Esophagus squamous epithelium (tissue), 5 donors: ENCODE measurements around the gene TRH. TPM values are rescaled to one million over a fixed set of nuclear protein-coding genes. Genes with fewer than 3 reads are reported as not detected.

ENCODE experiments used
- DNase-seq: peaks from one replicate; lab custom pipeline; 2025; lab: John Stamatoyannopoulos, UW
- H3K27ac ChIP-seq, 4 donors: fragments of 200-600 bp; sonication (generic); one replicate each; pipeline ENCODE4 v1.5.1; 2016 to 2019; ENCODE audit warnings: mild to moderate bottlenecking in 1 of 4
- H3K27me3 ChIP-seq, 4 donors: fragments of 200-600 bp; sonication (generic); 1 replicate in 3 of 4; 2 replicates in 1 of 4; pipeline versions ENCODE4 v1.5.1 to v1.6.0; 2017 to 2021; ENCODE audit warnings: antibody characterized with exemption in 1 of 4
- H3K36me3 ChIP-seq, 3 donors: fragments of 200-600 bp; sonication (generic); one replicate each; pipeline ENCODE4 v1.5.1; 2016 to 2019
- H3K4me1 ChIP-seq, 3 donors: fragments of 200-600 bp; sonication (generic); one replicate each; pipeline ENCODE4 v1.5.1; 2017 to 2019
- H3K4me3 ChIP-seq, 4 donors: fragments of 200-600 bp; sonication (generic); 1 replicate in 3 of 4; 2 replicates in 1 of 4; pipeline ENCODE4 v1.5.1; 2016 to 2019; ENCODE audit warnings: mild to moderate bottlenecking in 2 of 4, moderate library complexity in 1 of 4
- H3K9me3 ChIP-seq, 3 donors: fragments of 200-600 bp; sonication (generic); one replicate each; pipeline ENCODE4 v1.5.1; 2016 to 2019
- POLR2A ChIP-seq, 4 donors: fragments of 450-650 bp; IDR thresholded peaks; one replicate each; pipeline ENCODE4 v1.6.1; 2017; ENCODE audit warnings: antibody characterized with exemption in 4 of 4, mild to moderate bottlenecking in 4 of 4, moderate library complexity in 3 of 4
- WGBS, 2 donors: methylation state at CpG; one replicate each; pipeline ENCODE4 v1.1.5; 2018; 5-methylcytosine and 5-hydroxymethylcytosine counted together
- intact Hi-C: fragments of 100-400 bp; cut with DNase I; formaldehyde crosslinking; loops from one replicate; pipeline ENCODE4 v1.15.0; 2022
- total RNA-seq, 4 donors: library from RNA; depleted of rRNA; stranded (reverse); fragments of >200 nt; gene quantifications; one replicate each; pipeline ENCODE4 v1.1.0, GENCODE V29; 2016
- TF ChIP-seq, protein P1 (sequence below), 6 experiments: fragments of 450-650 bp in 4 of 6; fragments of 200-600 bp in 2 of 6; sonication (generic) in 2 of 6; IDR thresholded peaks; one replicate each; pipeline ENCODE4 v1.5.1; 2016 to 2019; ENCODE audit warnings: antibody characterized with exemption in 6 of 6, mild to moderate bottlenecking in 4 of 6, moderate library complexity in 4 of 6
- donor health status: DM: yes; HTN: yes; CAD: no.

Gene TRH
- not detected for total RNA-seq

GRCh38 chr3:129974564-129974832 lies at the start of gene TRH:
TSS of gene TRH (plus strand) at chr3:129974720. CDS start at chr3:129975817, 1,097 bp downstream.
- WGBS, 2 donors: no CpG with 5 or more reads among the region's 30 CpGs
- no peak for DNase-seq

DNA sequence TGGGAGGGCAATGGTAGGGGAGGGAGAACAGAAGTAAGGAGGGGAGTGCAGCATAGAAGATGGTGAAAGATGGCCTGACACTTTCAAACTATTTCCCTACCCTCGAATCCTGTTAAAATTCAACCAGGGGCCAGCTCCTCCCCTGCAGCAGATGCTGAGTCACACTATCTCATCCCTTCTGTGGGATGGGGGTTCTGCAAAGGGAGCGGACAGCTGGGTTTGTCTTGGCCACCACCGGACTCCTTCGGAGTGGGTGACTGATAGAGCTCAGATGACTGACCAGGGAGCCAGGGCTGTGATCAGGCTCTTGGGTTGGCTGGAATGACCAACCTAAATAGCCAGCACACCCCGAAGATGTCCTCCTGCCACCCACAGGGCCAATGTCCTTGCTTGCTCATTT lies 47.4 kb upstream of the TRH start:
- WGBS, 2 donors: 41 to 72% methylated on average over 2 to 5 of the region's 5 CpGs
- intact Hi-C loops: loop anchor here (5.0 kb wide), 1 partner anchor 275 kb away; no protein-coding TSS in a partner anchor
- H3K4me1 ChIP-seq: no peaks in the 10 kb centered on the region

More at GRCh38 chr3:129974564-129974832, at the start of gene TRH:
- H3K4me1 ChIP-seq: peaks cover 14 to 19% (median 15%) of the 10 kb centered on the region in 3 donors
- H3K9me3 ChIP-seq: no peaks in the 10 kb centered on the region
- peak within 1 kb of the TSS in 3 of 4 donors; percentile 14 to 52 (median 28) for H3K4me3 ChIP-seq
- intact Hi-C loops: no loop called here
- no peaks in the 10 kb centered on the region for H3K36me3 ChIP-seq
- no peak within 1 kb of the TSS for H3K27ac ChIP-seq
- peaks cover 12 to 75% (median 25%) of the 10 kb centered on the region in 4 donors for H3K27me3 ChIP-seq
- no peak for TF ChIP-seq POLR2A (IDR thresholded peaks at IDR 0.05)
- TF ChIP-seq, protein P1, sequence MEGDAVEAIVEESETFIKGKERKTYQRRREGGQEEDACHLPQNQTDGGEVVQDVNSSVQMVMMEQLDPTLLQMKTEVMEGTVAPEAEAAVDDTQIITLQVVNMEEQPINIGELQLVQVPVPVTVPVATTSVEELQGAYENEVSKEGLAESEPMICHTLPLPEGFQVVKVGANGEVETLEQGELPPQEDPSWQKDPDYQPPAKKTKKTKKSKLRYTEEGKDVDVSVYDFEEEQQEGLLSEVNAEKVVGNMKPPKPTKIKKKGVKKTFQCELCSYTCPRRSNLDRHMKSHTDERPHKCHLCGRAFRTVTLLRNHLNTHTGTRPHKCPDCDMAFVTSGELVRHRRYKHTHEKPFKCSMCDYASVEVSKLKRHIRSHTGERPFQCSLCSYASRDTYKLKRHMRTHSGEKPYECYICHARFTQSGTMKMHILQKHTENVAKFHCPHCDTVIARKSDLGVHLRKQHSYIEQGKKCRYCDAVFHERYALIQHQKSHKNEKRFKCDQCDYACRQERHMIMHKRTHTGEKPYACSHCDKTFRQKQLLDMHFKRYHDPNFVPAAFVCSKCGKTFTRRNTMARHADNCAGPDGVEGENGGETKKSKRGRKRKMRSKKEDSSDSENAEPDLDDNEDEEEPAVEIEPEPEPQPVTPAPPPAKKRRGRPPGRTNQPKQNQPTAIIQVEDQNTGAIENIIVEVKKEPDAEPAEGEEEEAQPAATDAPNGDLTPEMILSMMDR (IDR thresholded peaks at IDR 0.05): no peak

DNA sequence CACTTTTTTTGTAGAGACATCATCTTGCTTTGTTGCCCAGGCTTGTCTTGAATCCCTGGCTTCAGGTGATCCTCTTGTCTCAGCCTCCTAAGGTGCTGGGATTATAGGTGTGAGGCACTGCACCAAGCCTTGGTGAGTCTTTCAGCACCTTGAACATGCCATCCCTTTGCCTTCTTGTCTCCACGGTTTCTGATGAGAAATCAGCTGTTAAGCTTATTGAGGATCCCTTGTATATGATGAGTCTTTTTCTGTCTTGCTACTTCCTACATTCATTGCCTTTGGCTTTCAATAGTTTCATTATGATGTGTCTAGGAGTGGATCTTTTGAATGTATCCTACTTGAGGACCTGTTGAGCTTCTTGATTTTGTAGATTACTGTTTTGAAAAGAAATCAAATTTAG lies 45.1 kb upstream of the TRH start:
- no peak overlapping the region for H3K4me3 ChIP-seq
- WGBS, 2 donors: 67 to 76% methylated on average over 1 of the region's 1 CpG
- H3K27me3 ChIP-seq: peaks cover 0 to 13% (median 0%) of the 10 kb centered on the region in 4 donors
- H3K4me1 ChIP-seq: peaks cover 0 to 3% (median 2%) of the 10 kb centered on the region in 3 donors
- TF ChIP-seq POLR2A (IDR thresholded peaks at IDR 0.05): no peak
- TF ChIP-seq, protein P1 (IDR thresholded peaks at IDR 0.05): no peak
- no peaks in the 10 kb centered on the region for H3K36me3 ChIP-seq
- intact Hi-C loops: loop anchor here (5.0 kb wide), 1 partner anchor 277 kb away; no protein-coding TSS in a partner anchor
- no peak overlapping the region for H3K27ac ChIP-seq
- peaks cover 0 to 27% (median 7%) of the 10 kb centered on the region in 3 donors for H3K9me3 ChIP-seq
- DNase-seq: no peak

More for the DNA sequence above, 47.4 kb upstream of the TRH start:
- no peak for DNase-seq
- no peak overlapping the region for H3K27ac ChIP-seq
- no peaks in the 10 kb centered on the region for H3K36me3 ChIP-seq
- peaks cover 0 to 27% (median 7%) of the 10 kb centered on the region in 3 donors for H3K9me3 ChIP-seq
- H3K27me3 ChIP-seq: peaks cover 0 to 13% (median 0%) of the 10 kb centered on the region in 4 donors
- H3K4me3 ChIP-seq: no peak overlapping the region
- TF ChIP-seq, protein P1 (IDR thresholded peaks at IDR 0.05): no peak
- TF ChIP-seq POLR2A (IDR thresholded peaks at IDR 0.05): no peak

DNA sequence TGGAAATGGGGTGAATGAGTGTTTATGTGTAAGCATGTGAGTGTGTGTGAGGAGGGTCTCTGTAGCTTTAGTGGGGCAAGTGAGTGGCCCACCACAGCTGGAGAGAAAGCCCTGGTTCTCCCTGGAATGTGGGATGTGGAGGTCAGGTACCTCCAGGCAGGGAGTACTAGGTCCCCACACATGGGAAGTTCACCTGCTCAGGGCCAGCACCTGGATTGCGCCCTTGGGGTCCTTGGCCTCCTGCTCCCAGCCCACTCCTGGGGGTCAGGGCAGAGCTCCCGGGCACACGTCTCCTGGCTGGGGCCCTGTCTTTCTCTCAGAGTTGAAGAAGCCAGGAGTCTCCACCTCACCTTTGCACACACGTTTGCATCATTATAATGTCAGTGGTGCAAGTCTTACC lies 41.0 kb upstream of the TRH start:
- intact Hi-C loops: loop anchor here (10.0 kb wide), 1 partner anchor 109 kb away; no protein-coding TSS in a partner anchor
- Histone ChIP-seq H3K27me3 (no peaks in the 10 kb centered on the region), H3K4me1 (peaks cover 0 to 11% (median 5%) of the 10 kb centered on the region in 3 donors), H3K4me3 (no peak overlapping the region), H3K9me3 (peaks cover 0 to 21% (median 7%) of the 10 kb centered on the region in 3 donors), H3K27ac (no peak overlapping the region), H3K36me3 (no peaks in the 10 kb centered on the region)
- TF ChIP-seq POLR2A (IDR thresholded peaks at IDR 0.05): no peak
- TF ChIP-seq, protein P1 (IDR thresholded peaks at IDR 0.05): no peak
- WGBS, 2 donors: 76 to 92% methylated on average over 4 of the region's 4 CpGs
- DNase-seq: no peak

DNA sequence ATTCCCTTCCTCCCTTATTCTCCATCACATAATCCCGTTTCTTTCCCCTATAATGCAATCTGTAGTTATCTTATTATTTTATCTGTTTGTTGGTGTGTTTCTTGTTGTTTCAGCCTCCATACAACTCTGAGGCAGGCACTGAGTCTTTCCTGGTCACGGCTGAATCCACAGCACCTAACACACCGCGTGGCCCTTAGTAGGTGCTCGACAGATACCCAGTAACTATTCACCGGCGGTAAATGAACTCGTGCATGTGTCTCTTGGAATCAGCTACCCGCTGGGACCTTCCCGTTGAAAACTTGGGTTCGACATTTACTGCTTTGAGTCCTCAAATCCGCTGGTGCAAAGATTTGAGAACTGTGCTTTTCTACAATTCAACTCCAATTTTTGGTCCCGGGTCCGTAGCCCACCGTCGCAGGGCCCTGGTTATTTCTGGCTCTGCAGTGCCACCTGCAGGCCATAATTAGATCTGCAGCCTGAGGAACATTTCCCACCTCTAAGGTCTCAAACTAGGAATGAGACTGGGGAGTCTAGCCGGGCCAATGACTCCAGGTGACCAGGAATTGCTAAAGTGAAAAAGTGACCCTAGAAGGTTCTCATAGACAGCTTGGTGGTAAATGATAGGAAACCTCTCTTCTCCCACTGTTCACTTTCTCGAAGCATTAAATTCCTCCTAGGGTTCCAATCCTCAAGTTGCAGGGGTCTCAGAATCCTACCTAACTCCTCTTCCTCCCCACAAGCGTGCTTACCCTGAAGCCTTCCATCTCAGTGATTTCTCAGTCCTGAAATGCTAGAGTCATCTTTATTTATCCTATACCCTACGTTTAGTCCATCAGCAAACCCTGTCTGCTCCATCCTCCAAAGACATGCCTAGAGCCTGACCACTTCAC lies 40.0 kb upstream of the TRH start:
- Histone ChIP-seq H3K36me3 (no peaks in the 10 kb centered on the region), H3K4me1 (peaks cover 0 to 11% (median 5%) of the 10 kb centered on the region in 3 donors), H3K4me3 (peak overlapping the region in 1 of 4 donors; percentile 47), H3K27ac (no peak overlapping the region), H3K27me3 (no peaks in the 10 kb centered on the region), H3K9me3 (peaks cover 0 to 14% (median 0%) of the 10 kb centered on the region in 3 donors)
- no peak for TF ChIP-seq POLR2A (IDR thresholded peaks at IDR 0.05)
- TF ChIP-seq, protein P1 (IDR thresholded peaks at IDR 0.05): peak; percentile 83 to 96 (median 87)
- WGBS, 2 donors: 24 to 26% methylated on average over 20 of the region's 20 CpGs
- no peak for DNase-seq
- intact Hi-C loops: loop anchor here (10.0 kb wide), 1 partner anchor 110 kb away; no protein-coding TSS in a partner anchor
